Transverse colon (tissue), 3 donors: ENCODE data around the gene PRKG1.

ENCODE experiments used
- EP300 ChIP-seq: sonication (generic); formaldehyde crosslinking; IDR thresholded peaks from one replicate; pipeline ENCODE4 v1.6.1; 2017; ENCODE audit warnings: antibody characterized with exemption, low read depth
- TF ChIP-seq, protein P1 (sequence below), 5 experiments: fragments of 200-600 bp in 3 of 5; fragments of 450-650 bp in 2 of 5; sonication (generic) in 3 of 5; IDR thresholded peaks; 1 replicate in 2 of 5; 2 replicates in 3 of 5; pipeline ENCODE4 v1.5.1; 2016 to 2017; ENCODE audit warnings: antibody characterized with exemption in 5 of 5, inconsistent platforms in 3 of 5, mild to moderate bottlenecking in 2 of 5, moderate library complexity in 1 of 5

GRCh38 chr10:51651063-51651462, 576.8 kb downstream of the PRKG1 start:
- TF ChIP-seq, protein P1, sequence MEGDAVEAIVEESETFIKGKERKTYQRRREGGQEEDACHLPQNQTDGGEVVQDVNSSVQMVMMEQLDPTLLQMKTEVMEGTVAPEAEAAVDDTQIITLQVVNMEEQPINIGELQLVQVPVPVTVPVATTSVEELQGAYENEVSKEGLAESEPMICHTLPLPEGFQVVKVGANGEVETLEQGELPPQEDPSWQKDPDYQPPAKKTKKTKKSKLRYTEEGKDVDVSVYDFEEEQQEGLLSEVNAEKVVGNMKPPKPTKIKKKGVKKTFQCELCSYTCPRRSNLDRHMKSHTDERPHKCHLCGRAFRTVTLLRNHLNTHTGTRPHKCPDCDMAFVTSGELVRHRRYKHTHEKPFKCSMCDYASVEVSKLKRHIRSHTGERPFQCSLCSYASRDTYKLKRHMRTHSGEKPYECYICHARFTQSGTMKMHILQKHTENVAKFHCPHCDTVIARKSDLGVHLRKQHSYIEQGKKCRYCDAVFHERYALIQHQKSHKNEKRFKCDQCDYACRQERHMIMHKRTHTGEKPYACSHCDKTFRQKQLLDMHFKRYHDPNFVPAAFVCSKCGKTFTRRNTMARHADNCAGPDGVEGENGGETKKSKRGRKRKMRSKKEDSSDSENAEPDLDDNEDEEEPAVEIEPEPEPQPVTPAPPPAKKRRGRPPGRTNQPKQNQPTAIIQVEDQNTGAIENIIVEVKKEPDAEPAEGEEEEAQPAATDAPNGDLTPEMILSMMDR (IDR thresholded peaks at IDR 0.05) = no peak
- TF ChIP-seq EP300 = no peak
